ENCODE measurements around the gene CSRP2.

The CSRP2 gene

GRCh38 chr12:76820888-76821482, 57.8 kb downstream of the CSRP2 start:
- peak; percentile 51 for TF ChIP-seq CTCF (IDR thresholded peaks at IDR 0.05; ENCODE audit: low read length)
- no peak for TF ChIP-seq EZH2 (IDR thresholded peaks at IDR 0.05; ENCODE audit: borderline replicate concordance, low read length)

GRCh38 chr12:76813972-76814371, 64.8 kb downstream of the CSRP2 start:
- no peaks in the 10 kb centered on the region for H3K9me2 ChIP-seq (ENCODE audit: low read depth, low read length)
- no peaks in the 10 kb centered on the region for H4K20me1 ChIP-seq (ENCODE audit: insufficient read depth, low read length)
- no peaks in the 10 kb centered on the region for H3K79me2 ChIP-seq (ENCODE audit: insufficient read depth, low read length)
- no peak overlapping the region for H3K27ac ChIP-seq (ENCODE audit: low read depth, low read length, poor library complexity, severe bottlenecking)
- TF ChIP-seq EZH2 (IDR thresholded peaks at IDR 0.05; ENCODE audit: borderline replicate concordance, low read length) = no peak
- TF ChIP-seq CTCF (IDR thresholded peaks at IDR 0.05; ENCODE audit: low read length) = no peak
- H3K9me3 ChIP-seq (ENCODE audit: low read length) = no peaks in the 10 kb centered on the region
- no peak overlapping the region for H3K4me2 ChIP-seq (ENCODE audit: low read length)
- H3F3A ChIP-seq (ENCODE audit: insufficient read depth, low read length) = no peaks in the 10 kb centered on the region
- H3K27me3 ChIP-seq (ENCODE audit: insufficient read depth, low read length) = no peaks in the 10 kb centered on the region
- H3K9ac ChIP-seq (ENCODE audit: low read length) = no peak overlapping the region
- H2AFZ ChIP-seq (ENCODE audit: low read length) = no peak overlapping the region
- peaks cover 30% of the 10 kb centered on the region for H3K36me3 ChIP-seq (ENCODE audit: insufficient read depth, low read length)
- no peaks in the 10 kb centered on the region for H3K4me1 ChIP-seq (ENCODE audit: insufficient read depth, low read length, severe bottlenecking)
- no peak overlapping the region for H3K4me3 ChIP-seq (ENCODE audit: low read depth, low read length, poor library complexity, severe bottlenecking)

More at GRCh38 chr12:76820888-76821482, 57.8 kb downstream of the CSRP2 start:
- Histone ChIP-seq H3K9ac (ENCODE audit: low read length) (no peak overlapping the region), H2AFZ (ENCODE audit: low read length) (no peak overlapping the region), H3K9me2 (ENCODE audit: low read depth, low read length) (no peaks in the 10 kb centered on the region), H3K4me3 (ENCODE audit: low read depth, low read length, poor library complexity, severe bottlenecking) (no peak overlapping the region), H3K9me3 (ENCODE audit: low read length) (no peaks in the 10 kb centered on the region), H4K20me1 (ENCODE audit: insufficient read depth, low read length) (no peaks in the 10 kb centered on the region), H3K36me3 (ENCODE audit: insufficient read depth, low read length) (peaks cover 21% of the 10 kb centered on the region), H3K79me2 (ENCODE audit: insufficient read depth, low read length) (no peaks in the 10 kb centered on the region), H3K27ac (ENCODE audit: low read depth, low read length, poor library complexity, severe bottlenecking) (no peak overlapping the region), H3K27me3 (ENCODE audit: insufficient read depth, low read length) (no peaks in the 10 kb centered on the region), H3K4me1 (ENCODE audit: insufficient read depth, low read length, severe bottlenecking) (no peaks in the 10 kb centered on the region), H3F3A (ENCODE audit: insufficient read depth, low read length) (no peaks in the 10 kb centered on the region; the same call in 1 of the 2 replicates), H3K4me2 (ENCODE audit: low read length) (no peak overlapping the region)

GRCh38 chr12:76813265-76813664, 65.6 kb downstream of the CSRP2 start:
- Histone ChIP-seq H3K9me2 (ENCODE audit: low read depth, low read length) (no peaks in the 10 kb centered on the region), H3K4me3 (ENCODE audit: low read depth, low read length, poor library complexity, severe bottlenecking) (no peak overlapping the region), H4K20me1 (ENCODE audit: insufficient read depth, low read length) (no peaks in the 10 kb centered on the region), H3K4me2 (ENCODE audit: low read length) (no peak overlapping the region), H3K36me3 (ENCODE audit: insufficient read depth, low read length) (peaks cover 30% of the 10 kb centered on the region), H3K27ac (ENCODE audit: low read depth, low read length, poor library complexity, severe bottlenecking) (no peak overlapping the region), H3K27me3 (ENCODE audit: insufficient read depth, low read length) (no peaks in the 10 kb centered on the region), H3K79me2 (ENCODE audit: insufficient read depth, low read length) (no peaks in the 10 kb centered on the region), H3K9me3 (ENCODE audit: low read length) (no peaks in the 10 kb centered on the region), H3K4me1 (ENCODE audit: insufficient read depth, low read length, severe bottlenecking) (no peaks in the 10 kb centered on the region), H3F3A (ENCODE audit: insufficient read depth, low read length) (no peaks in the 10 kb centered on the region), H3K9ac (ENCODE audit: low read length) (no peak overlapping the region), H2AFZ (ENCODE audit: low read length) (no peak overlapping the region)
- TF ChIP-seq CTCF (IDR thresholded peaks at IDR 0.05; ENCODE audit: low read length) (no peak), EZH2 (IDR thresholded peaks at IDR 0.05; ENCODE audit: borderline replicate concordance, low read length) (no peak)

Measured in OCI-LY1 (cell line).